Stimulated activated CD8-positive, alpha-beta memory T cell treated with anti-CD3 and anti-CD28 coated beads, Interleukin-4, amount 100 ng/mL, for 24 hours (primary cell): ENCODE data around the gene NSD2.

ENCODE experiments used
- DNase-seq: peaks from one replicate; pipeline ENCODE4 v3.0.0-alpha.2; 2020; ENCODE audit warnings: low read depth

Gene NSD2

DNA sequence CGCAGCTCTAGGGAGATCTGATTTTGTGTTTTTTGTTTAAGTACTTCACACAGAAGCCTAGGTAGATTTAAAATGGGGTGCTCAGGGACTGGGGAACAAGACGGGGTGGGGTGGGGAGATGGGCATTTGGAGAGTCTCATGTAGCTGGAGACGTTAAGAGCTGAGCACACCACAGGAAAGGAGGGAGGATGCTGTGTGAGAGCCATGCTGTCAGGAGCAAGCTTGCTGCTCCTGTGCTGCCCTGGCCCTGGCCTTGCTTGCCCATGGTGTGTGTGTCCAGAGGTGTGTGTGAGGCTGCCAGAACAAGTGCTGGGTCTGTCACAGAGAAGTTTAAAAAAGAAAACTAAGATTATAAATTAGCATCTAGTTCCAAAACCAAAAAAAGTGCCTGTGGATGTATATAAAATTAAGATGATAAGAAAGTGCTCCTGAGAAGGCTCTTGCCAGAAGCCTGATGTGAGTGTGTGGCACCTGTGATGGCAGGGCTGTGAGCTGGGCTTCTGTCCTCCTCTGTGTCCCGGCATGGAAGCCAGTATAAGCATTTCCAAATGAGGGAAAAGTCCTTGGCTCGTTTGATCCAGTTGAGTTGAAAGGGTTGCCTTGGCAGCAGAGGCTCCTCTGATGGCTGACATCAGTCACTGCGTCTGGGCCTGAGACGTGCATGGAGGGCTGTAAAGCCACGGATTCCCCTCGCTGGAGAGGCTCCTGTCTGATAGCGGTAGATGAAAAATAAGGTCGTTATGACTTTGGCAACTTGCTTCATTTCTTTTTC, 74.1 kb downstream of the NSD2 start:
- no peak for DNase-seq

DNA sequence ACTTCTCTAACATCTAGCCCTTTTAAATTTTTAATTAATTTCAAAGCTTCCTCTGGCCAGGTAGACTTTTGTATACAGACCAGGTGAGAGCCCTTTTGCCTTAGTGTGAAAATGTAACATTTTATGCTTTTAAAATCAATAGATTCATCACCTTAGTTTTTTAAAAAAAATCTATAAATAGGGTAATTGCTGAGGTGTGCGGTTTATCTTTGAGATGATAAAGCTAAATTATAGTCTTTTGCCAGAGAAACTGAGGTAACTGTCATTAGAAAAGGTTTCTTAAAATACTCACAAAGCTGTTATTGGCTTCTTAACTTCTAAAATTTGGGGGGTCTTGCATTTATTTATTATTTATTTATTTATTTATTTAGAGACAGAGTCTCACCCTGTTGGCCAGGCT, 74.7 kb downstream of the NSD2 start:
- no peak for DNase-seq

DNA sequence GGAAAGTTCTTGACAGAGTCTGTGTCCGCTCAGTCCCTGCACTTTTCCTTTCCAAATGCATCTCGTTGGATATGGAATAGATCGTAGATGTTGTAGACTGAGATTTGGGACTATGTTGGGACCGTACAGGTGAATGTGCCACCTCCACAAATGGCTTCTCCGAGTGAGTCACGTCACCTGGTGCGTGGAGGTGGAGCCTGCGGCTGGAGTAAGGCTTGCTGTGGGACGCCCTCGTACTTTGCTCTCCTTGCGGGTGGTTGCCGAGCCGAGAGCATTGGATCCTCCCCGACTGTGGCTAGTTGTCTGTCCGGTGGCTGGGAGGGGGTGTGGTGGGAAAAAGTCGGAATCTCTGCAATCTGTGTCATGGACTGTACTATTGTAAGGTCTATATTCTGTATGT, 77.0 kb downstream of the NSD2 start:
- DNase-seq: no peak

DNA sequence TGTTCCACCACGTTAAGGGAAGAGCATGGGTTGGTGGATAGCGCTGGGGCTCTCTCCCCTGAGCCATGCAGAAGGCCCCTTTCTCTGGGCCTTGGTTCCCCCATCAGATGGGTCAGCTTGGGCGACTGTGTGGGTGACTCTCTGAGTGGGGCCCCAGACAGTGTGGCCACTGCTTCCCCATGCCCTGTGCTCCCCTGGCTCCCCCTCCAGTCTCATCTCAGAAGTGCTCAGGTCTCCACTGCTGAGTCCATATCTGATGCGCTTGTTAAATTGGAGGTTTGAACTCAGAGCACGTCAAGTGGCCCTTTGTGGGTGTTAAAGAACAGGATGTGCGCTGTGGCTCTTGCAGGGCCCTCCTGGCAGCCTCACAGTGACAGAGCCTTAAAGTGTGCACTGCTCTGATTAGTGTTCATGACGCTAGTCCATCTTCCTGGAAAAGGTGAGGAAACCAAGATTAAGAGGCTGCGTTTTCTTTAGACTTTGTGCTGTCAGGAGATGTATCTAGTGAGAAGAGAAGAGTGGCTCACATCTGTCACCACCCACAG, 77.8 kb downstream of the NSD2 start:
- no peak for DNase-seq

DNA sequence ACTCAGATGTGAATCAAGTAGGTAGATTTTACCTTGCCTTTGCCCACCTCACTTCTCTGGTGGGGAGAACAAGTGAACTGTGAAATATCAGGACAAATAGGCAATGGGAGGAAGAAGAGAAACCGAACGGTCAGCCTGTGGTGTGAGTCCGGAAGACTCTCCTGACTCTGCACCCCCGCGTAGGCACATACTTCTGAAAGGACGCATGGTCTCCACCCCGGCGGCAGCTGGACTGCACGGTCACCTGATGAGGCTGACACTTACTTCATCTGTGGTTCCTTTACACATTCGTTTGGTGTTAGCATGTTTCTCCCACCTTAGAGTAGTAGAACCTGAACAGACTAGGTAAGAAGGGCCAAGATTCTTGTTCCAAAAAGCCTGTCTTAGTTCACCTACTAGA, 79.2 kb downstream of the NSD2 start:
- no peak for DNase-seq

DNA sequence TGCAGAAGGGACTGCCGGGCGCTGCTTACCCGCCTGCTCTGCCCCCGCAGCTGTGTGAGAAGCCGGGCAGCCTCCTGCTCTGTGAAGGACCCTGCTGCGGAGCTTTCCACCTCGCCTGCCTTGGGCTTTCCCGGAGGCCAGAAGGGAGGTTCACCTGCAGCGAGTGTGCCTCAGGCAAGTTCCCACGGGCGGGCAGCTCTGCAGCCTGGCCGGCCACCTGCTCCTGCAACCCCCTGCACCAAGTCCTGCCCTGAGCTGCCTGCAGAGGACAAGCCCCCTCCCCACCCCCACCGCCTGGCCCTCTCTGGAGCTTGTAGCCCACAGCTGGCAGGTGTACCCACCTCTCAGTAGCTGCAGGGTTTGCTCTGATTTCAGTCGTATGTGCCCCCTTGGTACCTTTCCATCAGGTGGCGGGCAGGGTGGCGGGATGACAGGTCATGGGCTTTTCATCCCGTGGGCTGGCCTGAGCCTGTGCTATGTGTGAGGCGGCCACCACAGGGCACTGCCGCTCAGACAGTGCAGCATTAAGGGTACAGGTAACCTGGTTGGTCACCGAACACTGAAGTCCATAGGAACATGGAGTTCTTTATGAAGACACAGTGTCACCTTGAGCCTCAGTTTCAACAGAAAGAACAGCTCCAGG, 81.0 kb downstream of the NSD2 start:
- DNase-seq: no peak

DNA sequence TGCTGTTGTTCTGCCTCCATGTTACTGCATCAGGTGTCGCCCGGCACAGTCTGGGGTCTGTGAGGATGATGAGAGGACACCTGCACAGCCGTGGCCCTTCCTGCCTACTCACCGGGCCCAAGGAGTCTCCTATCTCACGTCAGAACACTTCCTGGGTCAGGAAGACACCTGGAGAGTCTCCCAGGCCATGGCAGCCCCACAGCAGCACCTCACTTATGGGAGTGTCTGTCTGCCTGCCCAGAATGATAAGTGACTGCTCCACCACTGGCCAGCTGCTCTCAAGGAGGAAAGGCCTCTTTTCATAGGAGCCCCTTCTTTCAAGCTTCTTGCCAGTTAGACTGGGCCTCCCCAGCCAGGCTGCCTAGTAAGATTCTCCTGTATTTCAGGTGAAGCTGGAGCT, 81.5 kb downstream of the NSD2 start:
- DNase-seq: no peak

DNA sequence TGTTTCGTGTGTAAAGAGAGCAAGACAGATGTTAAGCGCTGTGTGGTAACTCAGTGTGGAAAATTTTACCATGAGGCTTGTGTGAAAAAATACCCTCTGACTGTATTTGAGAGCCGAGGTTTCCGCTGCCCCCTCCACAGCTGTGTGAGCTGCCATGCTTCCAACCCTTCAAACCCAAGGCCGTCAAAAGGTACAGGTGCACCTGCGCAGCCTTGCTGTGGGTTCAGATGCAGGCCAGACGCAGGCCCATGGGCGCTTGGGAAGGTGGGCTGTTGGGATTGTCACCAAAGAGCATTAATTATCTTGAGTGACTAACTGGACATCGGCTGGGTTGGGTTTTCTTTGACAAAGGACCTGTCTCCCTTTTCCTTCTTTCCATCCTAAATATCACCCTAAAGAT, 82.1 kb downstream of the NSD2 start:
- no peak for DNase-seq

DNA sequence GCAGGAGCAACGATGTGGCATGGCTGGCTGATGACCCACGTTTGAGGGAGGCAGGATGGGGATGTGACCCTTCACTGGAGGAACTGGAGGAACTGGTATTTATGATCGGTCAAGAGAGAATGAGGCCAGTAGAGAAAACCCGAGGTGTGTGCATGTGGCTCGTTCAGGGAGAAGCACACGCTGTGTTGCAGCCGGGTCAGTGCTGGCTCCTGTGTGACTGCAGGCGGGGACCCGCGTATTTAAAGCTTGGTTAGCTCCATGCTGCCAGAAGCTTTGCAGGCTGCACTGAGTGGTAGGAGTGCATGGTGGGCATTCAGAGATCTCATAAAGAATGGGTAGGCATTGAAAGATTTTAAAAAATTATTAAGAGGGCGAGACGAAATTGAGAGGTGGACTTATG, 85.4 kb downstream of the NSD2 start:
- no peak for DNase-seq

DNA sequence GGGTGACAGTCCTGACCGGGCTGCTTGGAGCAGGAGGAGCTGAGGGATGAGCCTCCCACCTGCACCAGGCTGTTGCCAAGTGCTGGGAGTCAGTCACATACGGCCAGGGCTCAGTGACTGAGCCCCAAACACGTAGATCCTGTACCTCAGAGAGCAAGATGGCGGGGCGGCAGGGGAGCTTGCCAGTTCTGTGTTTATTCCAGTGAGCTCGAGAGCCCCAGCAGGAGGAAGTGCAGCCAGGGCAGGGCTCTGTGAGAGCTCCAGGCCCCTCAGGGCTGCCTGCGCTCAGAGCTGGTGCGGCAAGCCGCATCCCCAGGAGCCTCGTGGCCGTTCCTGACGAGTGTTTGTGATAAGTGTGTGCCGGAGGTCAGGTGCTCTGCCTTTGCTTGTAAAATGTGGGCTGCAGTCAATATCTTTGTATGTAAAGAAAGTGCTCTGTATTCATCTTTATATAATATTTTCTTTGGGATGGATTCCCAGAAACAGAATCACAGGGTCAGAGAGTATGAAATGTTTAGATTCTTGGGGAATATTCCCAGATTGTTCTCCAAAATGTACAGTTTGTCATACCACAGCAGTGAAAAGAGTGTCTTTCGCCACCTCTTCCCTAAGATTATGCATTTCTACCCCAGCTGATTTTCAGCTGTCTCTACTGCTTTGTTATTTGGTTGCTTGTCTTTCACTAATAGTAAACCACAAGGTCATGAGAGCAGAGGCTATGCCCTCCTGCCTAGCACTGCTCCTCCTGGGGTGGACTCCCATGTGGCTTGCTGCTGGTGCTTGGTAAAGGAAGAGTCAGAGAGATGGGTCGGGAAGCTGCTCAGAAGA, 87.3 kb downstream of the NSD2 start:
- no peak for DNase-seq

DNA sequence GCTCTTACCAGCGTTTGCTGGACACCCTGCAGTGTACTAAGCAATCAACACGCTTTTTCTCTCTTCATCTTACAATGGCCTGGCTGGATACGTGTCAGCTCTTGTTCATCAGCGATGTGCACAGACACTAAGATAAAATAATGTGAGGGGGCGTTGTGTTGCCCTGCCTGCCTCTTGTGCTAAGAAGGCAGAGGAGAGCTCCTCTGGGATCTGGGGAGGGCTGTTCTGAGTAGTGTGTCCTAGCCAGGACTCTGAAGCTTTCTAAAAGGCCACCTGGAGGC, 87.9 kb downstream of the NSD2 start:
- no peak for DNase-seq

DNA sequence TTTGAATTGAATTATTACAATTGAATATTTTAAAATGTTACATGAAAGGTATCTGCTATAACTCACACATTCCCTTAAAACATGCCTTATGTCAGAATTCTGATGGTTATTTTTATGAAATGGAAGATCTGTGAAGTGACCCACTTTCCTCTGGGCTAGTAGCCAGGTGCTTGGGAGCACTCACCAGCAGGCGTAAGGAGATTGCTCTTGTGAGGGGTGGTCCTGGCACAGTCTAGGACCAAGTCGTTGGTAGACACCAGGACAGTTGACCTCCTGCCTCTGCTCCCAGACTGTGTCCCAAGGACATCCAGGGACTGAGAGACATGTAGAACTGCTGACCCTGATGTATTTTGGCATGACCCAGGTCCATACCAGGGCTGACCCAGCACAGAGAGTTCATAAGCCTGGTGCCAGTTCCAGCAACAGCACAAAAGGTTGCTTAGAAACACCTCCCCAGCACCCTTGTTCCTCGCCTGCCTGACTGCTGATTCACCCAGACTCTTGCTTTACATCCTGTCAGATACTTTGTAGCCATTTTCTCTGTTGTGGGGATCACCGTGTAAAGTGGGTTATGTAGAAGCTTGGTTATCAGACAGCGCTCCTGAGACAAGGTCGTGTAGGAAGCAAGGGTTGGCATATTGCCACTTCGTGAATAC, 89.1 kb downstream of the NSD2 start:
- no peak for DNase-seq

DNA sequence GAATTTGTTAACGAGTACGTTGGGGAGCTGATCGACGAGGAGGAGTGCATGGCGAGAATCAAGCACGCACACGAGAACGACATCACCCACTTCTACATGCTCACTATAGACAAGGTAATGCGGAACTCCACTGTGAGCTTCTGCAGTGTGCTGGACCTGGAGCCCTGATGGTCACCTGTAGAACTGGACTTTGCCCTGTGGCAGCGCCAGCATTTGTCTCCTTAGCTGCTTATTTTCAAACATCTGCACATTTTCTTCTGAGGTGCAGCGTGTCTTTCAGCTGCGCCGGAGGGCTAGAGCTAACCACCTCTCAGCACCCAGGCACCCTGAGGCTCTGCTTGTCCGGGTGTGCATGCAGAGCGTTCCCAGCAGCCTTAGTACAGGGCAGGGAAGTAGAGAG, 89.8 kb downstream of the NSD2 start:
- no peak for DNase-seq

DNA sequence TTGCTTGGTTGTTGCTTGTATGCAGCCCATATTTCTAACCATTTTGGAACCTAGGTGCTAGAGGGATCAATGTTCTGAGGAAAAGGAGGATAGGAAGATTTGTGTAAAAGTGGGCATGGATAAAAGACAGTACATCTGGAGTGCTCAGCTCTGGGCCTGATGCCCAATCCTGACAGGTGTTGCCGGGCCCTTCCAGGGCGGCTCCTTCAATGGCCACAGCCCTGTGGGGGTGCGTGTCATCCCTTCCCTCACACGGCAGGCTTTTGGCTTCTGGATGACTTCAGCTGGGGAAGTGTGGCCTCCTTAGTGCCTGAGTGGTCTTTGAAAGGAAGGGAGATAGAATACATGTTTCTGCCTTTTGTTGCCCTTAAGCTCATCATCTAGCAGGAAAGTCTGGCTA, 90.4 kb downstream of the NSD2 start:
- no peak for DNase-seq

DNA sequence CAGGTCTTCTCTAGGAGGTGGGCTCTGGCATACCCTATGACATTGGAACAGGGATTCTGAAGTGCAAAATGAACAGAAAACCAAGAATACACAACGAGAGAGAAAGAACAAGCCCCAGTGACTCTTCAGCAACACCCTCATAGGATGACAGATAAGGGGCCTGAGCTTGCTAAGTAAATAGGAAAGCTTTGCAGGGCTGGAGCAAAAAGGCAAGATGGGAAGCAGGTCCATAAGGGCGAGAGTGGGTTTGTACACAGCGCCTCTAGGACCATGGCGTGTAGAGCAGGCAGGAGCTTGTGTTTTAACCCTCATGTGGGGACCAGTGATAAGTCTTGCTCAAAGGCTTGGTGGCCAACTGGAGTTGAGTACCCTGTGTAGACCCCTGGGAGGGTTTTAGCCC, 91.8 kb downstream of the NSD2 start:
- DNase-seq: no peak

DNA sequence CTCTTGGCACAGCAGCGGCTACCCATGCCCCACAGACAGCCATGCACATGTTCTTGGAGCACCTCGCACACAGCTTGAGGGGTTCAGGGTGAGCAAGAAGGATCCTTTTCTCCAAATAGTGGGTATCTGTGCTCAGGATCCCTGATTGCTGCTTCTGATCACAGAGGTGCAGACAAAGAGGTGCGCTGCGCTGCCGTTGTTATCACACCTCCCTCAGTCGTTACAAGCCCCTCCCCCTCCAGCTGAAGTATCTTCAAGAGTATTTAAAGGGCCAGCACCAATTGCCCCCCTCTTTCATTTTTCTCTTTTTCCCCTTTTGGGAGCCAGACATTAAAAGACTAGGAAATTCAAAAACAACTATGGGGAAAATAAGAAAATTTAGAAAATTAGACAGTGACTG, 93.2 kb downstream of the NSD2 start:
- no peak for DNase-seq

DNA sequence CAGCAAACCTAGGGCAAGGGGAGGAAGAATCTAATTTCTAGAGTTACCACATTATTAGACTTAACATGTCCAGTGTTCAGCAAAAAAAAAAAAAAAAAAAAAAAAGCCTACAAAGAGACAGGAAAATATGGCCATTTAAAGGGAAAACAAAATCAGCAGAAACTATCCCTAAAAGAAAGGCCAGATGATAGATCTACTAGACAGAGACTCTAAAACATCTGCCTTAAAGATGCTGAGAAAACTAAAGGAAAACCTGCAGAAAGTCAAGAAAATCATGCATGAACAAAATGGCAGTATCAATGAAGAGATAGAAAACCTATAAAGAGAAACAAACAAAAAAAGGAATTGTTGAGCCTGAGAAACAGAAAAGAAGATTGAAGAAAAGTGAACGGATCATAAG, 93.8 kb downstream of the NSD2 start:
- DNase-seq: no peak

DNA sequence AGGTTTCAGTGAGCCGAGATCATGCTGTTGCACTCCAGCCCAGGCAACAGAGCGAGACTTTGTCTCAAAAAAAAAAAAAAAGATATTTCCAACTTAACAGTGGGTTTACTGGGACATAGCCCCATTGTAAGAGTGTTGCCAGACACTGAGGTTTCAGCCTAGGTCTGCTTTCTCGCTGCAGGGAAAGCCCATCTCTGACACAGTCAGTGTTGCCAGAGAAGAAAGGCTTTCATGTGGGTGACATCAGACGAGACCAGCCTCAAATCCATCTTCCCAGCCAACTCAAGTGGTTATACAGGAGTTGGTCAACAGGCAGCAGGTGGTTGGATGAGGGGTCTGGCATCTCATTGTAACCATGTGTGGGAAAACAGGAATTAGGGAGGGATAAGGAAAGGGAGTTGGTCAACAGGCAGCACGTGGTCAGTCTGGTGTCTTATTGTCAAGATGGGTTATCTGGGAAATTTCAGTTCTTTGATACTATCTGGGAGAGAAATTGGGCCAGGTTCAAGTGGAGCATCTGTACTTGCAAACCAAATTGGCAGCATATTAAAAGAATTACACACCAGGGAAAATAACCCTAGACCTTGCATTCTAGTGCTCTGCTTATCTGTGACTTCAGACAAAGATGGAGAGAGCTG, 96.4 kb downstream of the NSD2 start:
- no peak for DNase-seq

DNA sequence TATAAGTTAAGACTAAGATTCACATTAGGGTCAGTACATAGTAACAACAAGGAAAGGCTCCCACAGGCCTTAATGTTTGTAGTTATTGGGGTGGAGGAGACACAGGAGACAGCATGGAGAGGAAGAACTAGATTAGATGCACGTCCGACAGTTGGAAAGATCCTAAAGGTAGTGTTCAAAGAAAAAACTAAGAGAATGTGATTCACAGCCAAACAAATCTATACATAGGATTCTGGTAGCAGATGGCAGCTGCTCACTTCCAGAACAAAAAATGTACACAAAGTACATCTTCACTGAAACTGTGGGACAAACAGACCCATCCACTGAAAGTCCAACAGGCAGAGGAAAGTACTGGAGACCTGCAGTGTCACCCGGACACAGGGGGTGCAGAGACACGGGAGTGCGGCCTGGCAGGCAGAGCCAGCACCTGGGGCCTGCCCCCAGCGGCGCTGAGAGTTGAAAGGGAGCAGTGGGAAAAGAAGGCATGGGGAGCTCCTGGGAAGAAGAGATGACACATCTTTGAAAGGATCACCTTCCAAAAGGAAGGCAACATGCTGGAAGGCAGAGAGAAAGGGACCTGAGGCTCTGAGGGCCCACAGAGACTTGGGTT, 97.6 kb downstream of the NSD2 start:
- DNase-seq: no peak

DNA sequence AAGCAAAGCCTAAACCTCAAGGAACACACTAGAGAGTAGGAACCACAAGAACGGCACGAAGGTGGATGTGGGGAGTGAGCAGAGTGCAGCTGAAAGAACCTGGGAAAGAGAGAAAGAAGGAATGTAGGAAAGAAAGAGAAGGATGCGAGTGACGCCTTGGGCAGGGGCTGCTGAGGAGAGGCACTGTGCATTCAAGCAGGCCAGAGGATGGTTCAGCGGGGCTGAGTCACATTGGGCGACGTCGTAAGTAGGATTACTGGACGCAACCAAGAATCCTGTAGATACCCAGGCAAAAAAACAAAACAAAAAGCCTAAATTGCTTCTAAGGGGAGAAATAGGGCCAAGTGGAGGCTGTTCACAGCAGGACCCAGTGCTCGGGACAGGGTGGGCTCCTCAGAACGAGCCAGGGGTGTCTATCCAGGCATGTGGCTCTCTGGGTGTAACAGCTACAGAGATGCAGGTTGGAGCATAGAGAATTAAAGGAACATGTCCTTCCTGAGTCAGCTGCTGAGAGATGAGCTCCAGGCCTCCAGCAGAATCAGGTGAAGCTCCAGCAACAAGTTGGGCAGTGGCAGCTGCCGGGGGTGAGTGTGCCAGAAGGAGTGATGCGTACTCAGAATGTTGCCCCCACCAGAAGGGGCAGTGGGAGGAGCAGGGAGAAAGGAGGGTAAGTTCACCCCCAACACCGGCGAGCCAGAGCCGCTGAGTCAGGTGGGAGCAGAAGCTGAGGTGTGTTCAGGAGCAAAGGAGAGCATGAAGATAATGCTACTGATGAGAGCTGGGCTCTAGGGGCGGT, 98.9 kb downstream of the NSD2 start:
- DNase-seq: no peak

DNA sequence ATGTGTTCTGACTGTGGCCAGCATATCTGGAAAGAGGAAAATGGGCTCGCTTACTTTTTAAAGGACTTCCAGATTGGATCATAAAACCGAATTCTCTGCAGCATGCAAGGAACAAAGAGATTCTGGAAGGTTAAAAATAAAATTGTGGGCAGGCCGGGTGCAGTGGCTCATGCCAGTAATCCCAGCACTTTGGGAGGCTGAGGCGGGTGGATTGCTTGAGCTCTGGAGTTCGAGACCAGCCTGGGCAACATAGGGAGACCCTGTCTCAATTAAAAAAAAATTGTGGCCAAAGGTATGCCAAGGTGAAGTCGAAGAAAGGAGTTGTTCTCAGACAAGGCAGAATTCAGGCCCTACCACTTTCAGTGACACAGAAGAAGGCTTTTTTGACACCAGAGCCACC, 99.7 kb downstream of the NSD2 start:
- DNase-seq: no peak
